ACHN (cell line): ENCODE measurements around the gene RFX6.

Experiments used
- DNase-seq: peaks from one replicate; pipeline ENCODE4 v3.0.0-alpha.2; 2015
- in situ Hi-C: cut with HindIII; loops from 2 replicates; pipeline ENCODE4 v1.10.0; 2017; ENCODE audit warnings: low sequenced_read_pairs, low pct_ligation_motif_present, low pct_unique_long_range_greater_than_20kb

The RFX6 gene

DNA sequence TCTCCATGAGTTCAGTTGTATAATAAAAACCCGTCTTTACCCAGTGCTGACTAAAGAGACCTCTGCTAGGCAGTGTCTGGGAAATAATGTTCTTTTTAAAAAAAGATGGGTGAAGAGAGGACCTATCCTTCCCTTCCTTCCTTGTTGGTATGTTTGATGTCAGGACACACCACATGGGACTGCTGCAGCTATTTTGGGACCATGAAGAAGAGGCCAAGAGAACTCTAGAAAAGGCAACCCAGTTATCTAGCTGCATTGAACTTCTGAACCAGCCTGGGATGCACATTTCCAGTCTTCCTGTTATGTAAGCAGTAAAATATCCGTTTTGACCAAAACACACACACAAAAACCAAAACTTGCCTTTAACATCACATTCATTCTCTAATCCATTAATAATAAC is 77.3 kb downstream of the RFX6 start:
- in situ Hi-C loops: no loop called here
- DNase-seq: no peak

DNA sequence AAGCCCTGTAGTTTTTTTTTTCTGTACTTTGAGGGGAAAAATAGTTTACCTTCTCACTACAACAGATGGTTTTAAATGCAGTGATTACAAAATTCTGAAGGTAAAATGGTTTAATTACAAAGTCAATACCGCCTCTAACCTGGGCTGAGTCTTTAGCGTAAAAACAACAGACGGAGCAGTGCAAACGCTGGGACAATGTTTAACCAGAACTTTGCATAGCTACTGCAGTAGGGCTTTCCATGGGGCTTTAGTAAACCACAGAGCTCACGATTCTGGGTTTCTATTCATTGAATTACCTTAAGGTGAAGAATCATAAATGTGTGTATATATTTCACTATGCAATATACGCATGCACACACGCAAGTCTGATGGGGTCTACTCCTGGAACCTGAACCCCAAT is 77.9 kb downstream of the RFX6 start:
- no peak for DNase-seq
- in situ Hi-C loops: no loop called here

DNA sequence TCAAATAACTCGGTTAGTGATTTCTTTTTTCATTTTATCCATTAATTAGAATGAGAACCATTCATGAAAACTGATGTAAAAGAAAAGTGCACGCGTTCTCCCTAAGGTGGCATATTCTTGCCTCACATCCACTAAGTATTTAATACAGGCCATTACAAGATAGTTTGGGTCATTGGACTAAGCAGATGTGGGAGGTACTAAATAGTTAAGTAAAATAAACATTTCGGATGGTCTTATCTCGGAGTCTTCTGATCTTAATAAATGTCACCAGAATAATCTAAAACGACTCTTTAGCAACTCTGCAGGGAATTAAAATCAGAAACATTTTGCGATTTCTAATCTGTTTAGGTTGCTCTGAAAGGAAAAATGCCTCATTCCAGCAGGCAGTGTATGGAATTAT is 78.7 kb downstream of the RFX6 start:
- no peak for DNase-seq

DNA sequence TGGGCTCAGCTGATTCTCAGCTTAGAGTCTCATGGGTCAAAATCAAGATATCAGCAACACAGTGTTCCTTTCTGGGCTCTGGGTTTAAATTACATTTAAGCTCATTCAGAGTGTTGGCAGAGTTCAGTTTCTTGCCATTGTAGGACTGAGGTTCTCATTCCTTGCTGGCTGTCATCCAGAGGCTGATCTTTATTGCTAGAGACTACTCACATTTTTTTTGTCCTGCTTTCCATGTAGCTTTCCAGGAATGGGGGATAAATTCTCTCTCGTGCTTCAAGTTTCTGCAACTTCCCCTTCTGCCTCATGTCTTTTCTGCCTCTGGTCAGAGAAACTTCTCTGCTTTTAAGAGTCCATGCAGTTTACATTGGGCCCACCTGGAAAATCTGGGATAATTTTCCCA is 86.9 kb downstream of the RFX6 start:
- in situ Hi-C loops: no loop called here
- no peak for DNase-seq

More for the DNA sequence above, 78.7 kb downstream of the RFX6 start:
- in situ Hi-C loops: no loop called here

DNA sequence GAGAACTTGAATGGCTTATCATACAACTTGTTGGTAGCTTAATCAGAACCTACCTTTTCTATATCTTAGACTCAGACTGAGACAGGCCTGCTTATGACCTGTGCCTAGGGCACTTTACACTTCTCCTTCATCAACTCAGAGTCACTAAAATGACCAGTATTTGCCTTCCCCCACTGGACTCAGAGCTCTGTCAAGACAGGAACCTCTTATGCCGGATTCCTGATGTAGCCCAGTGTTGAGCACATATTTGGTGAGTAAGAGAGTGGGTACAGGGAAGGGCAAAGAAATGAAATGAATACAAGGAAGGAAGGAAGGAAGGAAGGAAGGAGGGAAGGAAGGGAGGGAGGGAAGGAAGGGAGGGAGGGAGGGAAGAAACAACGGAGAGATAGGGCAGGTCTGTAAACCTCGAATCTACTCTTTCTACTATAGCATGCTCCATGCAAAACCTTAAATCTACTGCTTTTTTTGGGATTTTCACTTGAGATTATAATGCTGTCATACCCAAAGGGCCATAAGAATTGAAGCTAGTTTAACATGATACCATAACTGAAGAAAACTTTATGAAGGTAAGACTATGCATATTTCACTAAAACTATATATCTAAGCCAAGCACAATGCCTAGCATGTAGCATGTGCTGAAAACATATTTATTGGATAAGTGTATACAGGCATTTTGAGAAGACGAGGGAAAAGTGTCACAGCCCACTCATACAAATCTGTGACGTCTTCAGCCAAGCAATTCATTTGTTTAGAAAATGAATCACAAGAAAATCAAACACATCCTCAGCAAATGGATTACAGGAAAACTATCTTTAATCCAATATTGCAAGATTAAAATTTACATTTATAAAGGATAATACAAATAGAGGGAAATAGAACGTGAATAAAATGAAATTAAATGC is 89.9 kb downstream of the RFX6 start:
- in situ Hi-C loops: no loop called here

DNA sequence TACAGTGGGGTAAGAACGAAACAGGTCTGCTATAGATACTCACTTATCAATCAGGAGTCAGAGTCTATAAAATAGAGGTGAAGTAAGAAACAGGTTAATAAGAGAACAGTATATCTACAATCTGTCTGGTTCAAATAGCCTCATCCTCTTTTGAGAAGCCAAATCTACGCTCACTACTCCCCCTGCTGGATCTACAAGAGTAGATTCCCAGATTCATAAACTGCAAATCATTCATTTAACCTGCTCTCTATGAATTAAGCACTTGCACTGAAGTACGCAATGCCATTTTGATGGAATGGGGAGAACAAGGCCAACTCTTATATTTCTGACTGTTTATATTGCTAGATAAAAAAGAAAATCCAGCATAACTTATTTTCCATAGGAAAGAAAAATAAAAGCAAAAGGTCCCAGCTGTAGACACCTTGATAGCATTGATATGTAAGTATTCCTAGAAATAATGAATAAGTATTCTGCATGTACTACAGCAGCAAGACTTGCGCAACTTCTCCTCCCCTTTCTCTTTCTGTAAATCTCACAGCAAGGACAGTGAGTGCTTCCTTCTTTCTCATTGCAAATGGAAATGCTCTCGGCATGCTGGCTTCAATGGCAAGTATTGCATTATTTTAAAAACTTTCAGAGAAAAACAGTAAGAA is 92.3 kb downstream of the RFX6 start:
- in situ Hi-C loops: no loop called here

More for the DNA sequence above, 89.9 kb downstream of the RFX6 start:
- DNase-seq: no peak

DNA sequence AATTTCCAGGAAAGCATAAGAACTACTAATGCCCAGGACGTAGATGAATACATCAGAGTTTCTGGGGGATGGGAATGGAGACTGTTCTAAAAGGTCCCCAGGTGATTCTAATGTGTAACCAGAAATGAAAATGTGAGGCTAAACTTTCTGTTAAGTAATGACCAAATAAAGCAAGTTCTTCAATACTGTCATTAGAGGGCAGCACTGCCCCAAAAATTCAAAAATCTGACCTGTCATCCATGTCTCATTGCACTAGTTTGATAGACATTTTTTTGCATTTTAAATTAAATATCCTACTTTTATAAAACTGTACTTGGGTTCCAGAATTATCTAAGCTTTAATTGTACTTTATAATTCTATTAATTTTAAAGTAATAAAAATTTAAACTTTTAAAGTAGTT is 94.9 kb downstream of the RFX6 start:
- in situ Hi-C loops: no loop called here
- peak; percentile 56 for DNase-seq

More for the DNA sequence above, 92.3 kb downstream of the RFX6 start:
- DNase-seq: peak; percentile 52

DNA sequence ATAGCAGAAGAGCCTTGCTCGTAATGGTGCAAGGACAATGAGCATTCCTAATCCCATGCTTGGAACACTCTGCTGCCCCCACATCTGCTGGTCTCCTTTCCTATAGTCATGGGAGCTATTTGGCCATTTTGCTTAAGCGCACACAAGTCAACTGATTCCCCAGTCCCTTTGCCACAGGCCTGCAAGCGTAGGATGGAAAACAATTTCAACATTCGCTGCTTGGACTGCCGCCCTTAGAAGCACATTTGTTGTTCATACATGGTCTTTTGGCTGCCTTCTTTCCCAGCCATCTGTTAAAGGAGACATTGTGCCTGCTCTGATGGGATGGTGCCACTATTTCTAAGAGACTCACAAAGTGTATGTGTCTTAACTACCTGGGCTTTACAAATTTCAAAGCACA is 96.9 kb downstream of the RFX6 start:
- DNase-seq: no peak
- in situ Hi-C loops: no loop called here

DNA sequence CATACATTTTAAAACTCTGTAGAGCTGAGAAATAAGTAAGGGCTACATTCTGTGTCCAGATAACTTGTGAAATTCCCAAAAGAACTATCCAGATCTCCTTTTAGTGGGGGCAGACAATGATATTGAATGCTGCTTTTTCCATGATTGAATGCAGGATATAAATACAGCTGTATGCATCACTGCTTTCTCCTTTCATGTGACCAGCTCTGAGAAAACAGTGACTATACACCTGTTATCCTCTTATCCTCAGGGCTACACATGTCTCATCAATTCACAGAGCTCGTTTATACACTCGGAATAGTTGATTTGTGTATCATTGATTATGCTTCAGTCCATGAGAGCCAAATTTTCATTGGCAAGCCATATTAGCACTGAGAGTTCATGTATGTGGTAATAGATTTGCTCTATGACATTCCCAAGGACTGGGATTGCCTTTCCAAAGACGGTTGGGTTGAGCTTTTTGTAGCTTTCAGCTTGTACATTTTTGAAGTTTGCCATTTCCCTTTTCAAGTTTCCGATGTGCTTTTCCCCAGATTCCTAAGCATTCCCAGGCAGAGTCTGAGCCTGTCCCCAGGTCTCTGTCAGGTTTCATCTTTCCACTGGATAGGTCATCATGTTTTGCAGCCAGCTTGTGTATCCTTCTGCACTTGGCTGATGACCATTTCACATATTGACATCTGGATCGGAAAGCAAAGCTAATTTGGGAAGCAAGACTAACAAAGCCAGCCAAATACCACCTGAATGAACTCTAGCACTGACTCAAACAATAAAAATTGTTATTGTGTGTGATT is 97.7 kb downstream of the RFX6 start:
- no peak for DNase-seq
- in situ Hi-C loops: no loop called here

DNA sequence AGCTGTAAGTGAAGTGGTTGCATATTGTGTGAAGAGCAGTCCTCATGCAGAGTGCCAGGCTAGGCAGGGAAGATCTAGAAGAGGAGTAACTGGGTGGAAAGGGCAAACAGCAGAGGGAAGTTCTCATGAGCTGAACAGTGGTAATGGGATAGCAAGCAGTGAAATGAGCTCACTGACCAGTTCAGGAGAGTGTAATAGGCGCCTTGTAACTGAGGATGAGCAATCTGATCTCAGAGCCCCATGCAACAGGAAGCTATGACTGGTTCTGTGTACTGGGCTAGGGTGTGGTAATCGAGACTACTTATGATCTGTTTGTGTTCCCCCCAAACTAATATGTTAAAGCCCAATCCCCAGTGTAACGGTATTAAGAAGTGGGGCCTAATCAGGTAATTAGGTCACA is 98.6 kb downstream of the RFX6 start:
- no peak for DNase-seq
- in situ Hi-C loops: no loop called here

DNA sequence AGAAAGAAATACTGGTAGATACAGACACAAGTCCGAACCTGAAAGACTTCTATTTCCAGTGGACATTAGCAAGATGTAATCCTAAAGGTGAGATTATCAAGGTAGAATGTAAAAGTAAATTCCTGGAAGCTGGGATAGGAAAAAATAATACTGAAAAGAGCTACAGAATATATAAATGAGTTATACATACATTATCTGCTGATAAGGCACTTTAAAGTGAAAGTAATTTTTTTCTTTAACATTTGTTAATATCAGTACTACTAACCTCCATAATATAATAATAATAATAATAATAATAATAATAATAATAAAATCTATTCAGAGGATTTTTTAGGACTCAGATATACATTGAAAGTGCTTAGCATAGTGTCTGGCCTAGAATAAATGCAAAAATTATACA is 102.5 kb downstream of the RFX6 start:
- in situ Hi-C loops: no loop called here
- no peak for DNase-seq
